AG09309 (cell line): ENCODE data around the gene NOTCH4.
"Not testable (repeated sequence)": the region's sequence is repeated elsewhere in the genome, so short reads cannot be mapped to it uniquely, and the experiment has no call there.

ENCODE experiments used
- DNase-seq: peaks from one replicate; pipeline ENCODE4 v3.0.0-alpha.2; 2010; ENCODE audit warnings: low read depth
- H3K4me3 ChIP-seq: 2 replicates; pipeline ENCODE4 v1.5.1; 2011; ENCODE audit warnings: mild to moderate bottlenecking, low read depth, low read length, moderate library complexity; ENCODE audit not compliant: control insufficient read depth
- CTCF ChIP-seq: IDR thresholded peaks from 2 replicates; pipeline ENCODE4 v1.5.1; 2011; ENCODE audit warnings: mild to moderate bottlenecking, low read depth, low read length, inconsistent platforms; ENCODE audit not compliant: insufficient read depth, control insufficient read depth; ENCODE audit errors: missing control alignments

NOTCH4 gene

GRCh38 chr6:32218167-32218566, 5.7 kb downstream of the NOTCH4 start:
- DNase-seq, result no peak
- TF ChIP-seq CTCF, result no peak
- H3K4me3 ChIP-seq, result no peak overlapping the region

- no peak overlapping the region for H3K4me3 ChIP-seq
- DNase-seq, result no peak
- TF ChIP-seq CTCF, result no peak
Measured at GRCh38 chr6:32216998-32217397, 6.9 kb downstream of the NOTCH4 start.

GRCh38 chr6:32216285-32216684, 7.6 kb downstream of the NOTCH4 start:
- H3K4me3 ChIP-seq, result no peak overlapping the region
- DNase-seq, result no peak
- no peak for TF ChIP-seq CTCF

GRCh38 chr6:32215617-32216016, 8.2 kb downstream of the NOTCH4 start:
- no peak overlapping the region for H3K4me3 ChIP-seq
- no peak for TF ChIP-seq CTCF

GRCh38 chr6:32214126-32214525, 9.7 kb downstream of the NOTCH4 start:
- no peak overlapping the region for H3K4me3 ChIP-seq
- no peak for TF ChIP-seq CTCF
- no peak for DNase-seq

More at GRCh38 chr6:32215617-32216016, 8.2 kb downstream of the NOTCH4 start:
- no peak for DNase-seq

GRCh38 chr6:32213649-32214048, 10.2 kb downstream of the NOTCH4 start:
- no peak for TF ChIP-seq CTCF

GRCh38 chr6:32212076-32212760, 11.6 kb downstream of the NOTCH4 start:
- no peak for TF ChIP-seq CTCF
- no peak for DNase-seq
- H3K4me3 ChIP-seq, result no peak overlapping the region

More at GRCh38 chr6:32213649-32214048, 10.2 kb downstream of the NOTCH4 start:
- DNase-seq, result no peak
- H3K4me3 ChIP-seq, result no peak overlapping the region

GRCh38 chr6:32211432-32211831, 12.4 kb downstream of the NOTCH4 start:
- DNase-seq, H3K4me3 ChIP-seq: not testable (repeated sequence)
